H1 (cell line): ENCODE results near the gene TBC1D20. TPM values are rescaled to one million over a fixed set of nuclear protein-coding genes. Genes with fewer than 3 reads are reported as not detected.

Experiments used
- HDAC6 ChIP-seq: IDR thresholded peaks from one replicate; pipeline ENCODE4 v1.7.1; 2012; ENCODE audit warnings: low read depth, mild to moderate bottlenecking, inconsistent platforms, low read length, moderate library complexity
- NRF1 ChIP-seq: IDR thresholded peaks from 2 replicates; pipeline ENCODE4 v1.6.1; 2011; ENCODE audit warnings: mild to moderate bottlenecking, low read depth, low read length, improper control_type of control experiment
- SP1 ChIP-seq: IDR thresholded peaks from 2 replicates; pipeline ENCODE4 v1.6.1; 2011; ENCODE audit warnings: low read depth, low read length
- polyA plus RNA-seq, 7 experiments: library from polyadenylated mRNA; depleted of rRNA in 3 of 7; stranded (reverse) in 5 of 7; unstranded in 2 of 7; fragments of >200 nt in 5 of 7; fragments of 200-250 nt in 2 of 7; gene quantifications; 1 replicate in 5 of 7; 2 replicates in 1 of 7; 4 replicates in 1 of 7; pipeline versions ENCODE4 v1.2.1 to v1.2.3, GENCODE V29; 2011 to 2013; ENCODE audit warnings: missing spikeins in 2 of 7, mixed read lengths in 2 of 7
- total RNA-seq: library from RNA; stranded (reverse); fragmentation: NEBNext Ultra II Directional; extraction: Animal tissue kit (Norgen Biotek cat#: 25700); gene quantifications from 2 replicates; pipeline ENCODE4 v1.2.1, GENCODE V29; 2021

The TBC1D20 gene
- total and polyA plus RNA-seq, 2 of the 8 experiments (the other 6 are each of a cell fraction or from before 2014, with no cell fraction given), result 14.5 to 17.1 TPM

DNA sequence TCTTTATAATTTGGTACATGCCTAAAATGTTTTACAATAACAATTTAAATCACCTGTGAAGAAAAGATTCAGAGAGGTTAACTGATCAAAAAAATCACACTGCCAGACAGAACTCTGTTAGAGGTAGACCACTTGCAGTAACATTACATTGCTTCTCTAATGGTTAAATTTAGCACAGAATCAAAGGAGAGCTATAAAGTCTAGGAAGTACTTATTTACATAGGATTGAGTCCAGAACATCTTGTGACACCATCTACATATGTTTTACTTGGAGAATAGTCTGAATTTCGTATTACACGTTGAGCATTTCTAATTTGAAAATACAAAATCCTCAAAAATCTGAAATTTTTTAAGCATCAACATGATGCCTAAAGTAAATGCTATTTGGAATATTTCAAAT is 17.2 kb upstream of the TBC1D20 start (continued):
- TF ChIP-seq SP1, result no peak
- TF ChIP-seq NRF1, result no peak
- TF ChIP-seq HDAC6, result no peak
